Astrocyte of the spinal cord (primary cell): ENCODE data around the gene MRC2.
"Not testable (repeated sequence)": the region's sequence is repeated elsewhere in the genome, so short reads cannot be mapped to it uniquely, and the experiment has no call there.

Experiments
- DNase-seq: peaks from one replicate; pipeline ENCODE4 v3.0.0; 2011; ENCODE audit warnings: low read depth, low spot score
- H3K4me3 ChIP-seq: 2 replicates; pipeline ENCODE4 v1.5.1; 2011; ENCODE audit warnings: low read depth, mild to moderate bottlenecking, low read length, moderate library complexity
- CTCF ChIP-seq: IDR thresholded peaks from 2 replicates; pipeline ENCODE4 v1.5.1; 2012; ENCODE audit warnings: low read depth, mild to moderate bottlenecking, low read length, inconsistent platforms
- in situ Hi-C: cut with HindIII; loops from 2 replicates; pipeline ENCODE4 v1.10.0; 2017; ENCODE audit warnings: low sequenced_read_pairs

Gene MRC2

GRCh38 chr17:62599964-62600657 is 27.4 kb upstream of the MRC2 start:
- in situ Hi-C loops = no loop called here
- no peak for DNase-seq
- H3K4me3 ChIP-seq = no peak overlapping the region
- TF ChIP-seq CTCF = no peak

- in situ Hi-C loops = no loop called here
- H3K4me3 ChIP-seq = no peak overlapping the region
- no peak for DNase-seq
- no peak for TF ChIP-seq CTCF
Observed at GRCh38 chr17:62600805-62601204, 26.7 kb upstream of the MRC2 start.

GRCh38 chr17:62601471-62601870 is 26.0 kb upstream of the MRC2 start:
- in situ Hi-C loops = no loop called here
- DNase-seq = no peak
- no peak for TF ChIP-seq CTCF

GRCh38 chr17:62603783-62604182 is 23.7 kb upstream of the MRC2 start:
- DNase-seq, H3K4me3 ChIP-seq, in situ Hi-C loops: not testable (repeated sequence)

More at GRCh38 chr17:62601471-62601870, 26.0 kb upstream of the MRC2 start:
- no peak overlapping the region for H3K4me3 ChIP-seq

GRCh38 chr17:62605588-62605987 is 21.9 kb upstream of the MRC2 start:
- no peak overlapping the region for H3K4me3 ChIP-seq
- no peak for DNase-seq
- in situ Hi-C loops = no loop called here
- TF ChIP-seq CTCF = no peak

- no peak overlapping the region for H3K4me3 ChIP-seq
- DNase-seq = no peak
- TF ChIP-seq CTCF = no peak
- in situ Hi-C loops = no loop called here
Observed at GRCh38 chr17:62611292-62611691, 16.2 kb upstream of the MRC2 start.

- no peak for TF ChIP-seq CTCF
- in situ Hi-C loops = no loop called here
- no peak overlapping the region for H3K4me3 ChIP-seq
- no peak for DNase-seq
Observed at GRCh38 chr17:62611728-62612127, 15.7 kb upstream of the MRC2 start.

- H3K4me3 ChIP-seq, in situ Hi-C loops, DNase-seq: not testable (repeated sequence)
Observed at GRCh38 chr17:62612289-62612688, 15.2 kb upstream of the MRC2 start.

GRCh38 chr17:62613095-62613494 is 14.4 kb upstream of the MRC2 start:
- H3K4me3 ChIP-seq, DNase-seq, in situ Hi-C loops: not testable (repeated sequence)
